HG02884 (cell line): ENCODE measurements around the gene PLAAT3.
"Not testable (repeated sequence)": the region's sequence is repeated elsewhere in the genome, so short reads cannot be mapped to it uniquely, and the experiment has no call there.

Experiments used
- ATAC-seq: cut with Tn5 transposase; IDR thresholded peaks from one replicate; pipeline ENCODE4 v1.9.1; 2021; ENCODE audit warnings: mild to moderate bottlenecking, moderate library complexity; ENCODE audit not compliant: unreplicated experiment

Gene PLAAT3

GRCh38 chr11:63614136-63614671, at the start of gene PLAAT3:
TSS of gene PLAAT3 (minus strand) at chr11:63614433. CDS start at chr11:63614014, 419 bp downstream.
- ATAC-seq: no peak

DNA sequence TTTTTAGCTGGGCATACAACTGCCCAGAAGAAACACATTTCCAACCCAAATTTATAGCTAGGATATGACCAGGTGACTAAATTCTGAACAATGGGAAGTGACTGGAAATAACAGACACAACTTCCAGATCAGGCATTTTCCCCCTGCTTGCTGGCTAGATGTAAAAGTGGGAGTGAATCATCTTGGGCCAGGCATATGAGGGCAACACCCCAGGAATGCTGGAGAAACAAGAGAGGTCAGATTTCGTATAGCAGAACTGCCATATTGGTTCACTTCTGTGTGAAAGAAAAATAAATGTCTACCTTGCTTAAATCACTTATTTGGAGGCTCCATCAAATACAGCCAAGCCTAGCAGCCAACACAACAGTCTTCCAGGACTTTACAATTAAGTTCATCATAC, 49.6 kb upstream of the PLAAT3 start:
- ATAC-seq: no peak

DNA sequence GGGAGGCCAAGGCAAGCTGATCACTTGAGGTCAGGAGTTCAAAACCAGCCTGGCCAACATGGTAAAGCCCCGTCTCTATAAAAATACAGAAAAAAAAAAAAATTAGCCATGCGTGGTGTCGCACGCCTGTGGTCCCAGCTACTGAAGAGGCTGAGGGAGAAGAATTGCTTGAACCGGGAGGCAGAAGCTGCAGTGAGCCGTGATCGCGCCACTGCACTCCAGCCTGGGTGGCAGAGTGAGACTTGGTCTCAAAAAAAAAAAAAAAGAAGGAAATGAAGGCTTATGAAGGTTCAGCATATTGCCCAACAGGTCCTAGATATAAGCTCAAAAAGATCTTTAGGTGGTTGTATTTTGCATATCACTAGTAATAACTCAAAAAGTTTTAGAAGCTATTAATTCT, 46.7 kb upstream of the PLAAT3 start:
- ATAC-seq: no peak

DNA sequence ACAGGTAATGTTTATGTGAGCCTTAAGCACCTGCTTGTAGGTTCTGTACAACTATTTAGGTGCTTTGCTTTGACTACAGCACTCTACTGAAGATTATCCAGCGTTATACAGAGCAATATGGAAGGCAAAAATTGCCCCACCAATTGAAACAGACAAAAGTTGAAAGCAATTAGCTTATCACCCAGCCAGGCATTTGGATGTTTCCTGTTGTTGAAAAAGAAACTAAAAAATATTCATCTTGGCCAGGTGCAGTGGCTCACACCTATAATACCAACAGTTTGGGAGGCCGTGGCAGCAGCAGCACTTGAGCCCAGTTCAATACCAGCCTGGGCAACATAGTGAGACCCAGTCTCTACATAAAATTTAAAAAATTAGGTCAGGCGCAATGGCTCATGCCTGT, 38.4 kb upstream of the PLAAT3 start:
- no peak for ATAC-seq

DNA sequence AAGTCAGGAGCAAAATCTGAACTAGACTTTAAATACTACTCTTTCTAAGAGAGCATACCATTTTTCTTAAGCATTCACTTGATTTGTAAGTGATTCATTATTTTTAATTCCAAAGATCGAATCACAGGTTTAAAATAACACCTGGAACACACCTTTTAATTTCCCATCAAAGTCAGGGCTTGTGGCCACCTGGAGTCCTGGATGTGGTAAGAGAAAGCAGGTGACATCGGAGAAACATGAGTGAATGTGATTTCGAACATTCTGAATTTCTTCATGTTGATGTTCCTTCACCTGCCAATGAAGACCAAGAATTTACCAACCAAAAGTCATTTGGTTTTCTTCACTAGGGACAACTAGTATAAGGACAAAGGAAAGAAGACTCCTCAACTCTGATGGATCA, 29.0 kb upstream of the PLAAT3 start:
- ATAC-seq: no peak

DNA sequence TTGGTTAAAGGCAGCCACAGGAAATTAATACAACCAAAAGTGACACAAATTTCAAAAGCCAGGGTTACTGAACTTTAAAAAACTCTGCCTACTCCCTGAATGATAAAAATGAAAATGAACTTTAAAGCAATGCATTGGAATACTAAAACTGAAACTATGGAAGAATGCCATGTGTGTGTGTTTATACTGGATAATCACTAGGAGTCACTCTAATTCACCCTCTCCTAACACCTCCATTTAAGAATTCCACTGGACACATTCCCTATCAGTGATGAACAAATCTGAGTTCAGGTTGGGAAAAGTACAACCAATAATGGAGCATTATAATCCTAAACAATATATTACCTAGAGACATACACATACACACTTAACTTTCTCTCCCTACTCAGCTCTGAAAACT, 27.5 kb upstream of the PLAAT3 start:
- no peak for ATAC-seq

DNA sequence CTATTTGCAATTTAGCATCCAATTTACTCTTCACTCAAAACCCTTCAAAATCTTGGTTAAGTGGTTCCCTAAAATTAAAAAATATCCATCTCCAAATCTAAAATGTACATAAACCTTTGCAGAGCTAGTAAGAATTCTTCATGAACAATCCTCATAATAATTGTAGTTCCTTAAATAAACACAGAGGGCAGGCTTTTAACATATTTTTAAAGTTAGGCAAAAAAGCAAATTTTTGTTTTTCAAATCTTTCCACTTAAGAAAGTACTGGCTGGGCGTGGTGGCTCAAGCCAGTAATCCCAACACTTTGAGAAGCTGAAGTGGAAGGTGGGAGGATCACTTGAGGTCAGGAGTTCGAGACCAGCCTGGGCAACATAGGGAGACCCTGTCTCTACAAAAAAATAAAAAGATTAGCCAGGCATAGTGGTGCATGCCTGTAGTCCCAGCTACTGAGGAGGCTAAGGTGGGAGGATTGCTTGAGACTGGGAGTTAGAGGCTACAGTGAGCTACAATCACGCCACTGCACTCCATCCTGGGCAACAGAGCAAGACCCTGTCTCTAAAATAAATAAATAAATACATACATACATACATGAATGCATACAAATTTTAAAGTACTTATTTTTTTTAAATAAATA, 25.1 kb upstream of the PLAAT3 start:
- ATAC-seq: no peak

GRCh38 chr11:63638436-63638835, 24.2 kb upstream of the PLAAT3 start:
- not testable (repeated sequence) for ATAC-seq

DNA sequence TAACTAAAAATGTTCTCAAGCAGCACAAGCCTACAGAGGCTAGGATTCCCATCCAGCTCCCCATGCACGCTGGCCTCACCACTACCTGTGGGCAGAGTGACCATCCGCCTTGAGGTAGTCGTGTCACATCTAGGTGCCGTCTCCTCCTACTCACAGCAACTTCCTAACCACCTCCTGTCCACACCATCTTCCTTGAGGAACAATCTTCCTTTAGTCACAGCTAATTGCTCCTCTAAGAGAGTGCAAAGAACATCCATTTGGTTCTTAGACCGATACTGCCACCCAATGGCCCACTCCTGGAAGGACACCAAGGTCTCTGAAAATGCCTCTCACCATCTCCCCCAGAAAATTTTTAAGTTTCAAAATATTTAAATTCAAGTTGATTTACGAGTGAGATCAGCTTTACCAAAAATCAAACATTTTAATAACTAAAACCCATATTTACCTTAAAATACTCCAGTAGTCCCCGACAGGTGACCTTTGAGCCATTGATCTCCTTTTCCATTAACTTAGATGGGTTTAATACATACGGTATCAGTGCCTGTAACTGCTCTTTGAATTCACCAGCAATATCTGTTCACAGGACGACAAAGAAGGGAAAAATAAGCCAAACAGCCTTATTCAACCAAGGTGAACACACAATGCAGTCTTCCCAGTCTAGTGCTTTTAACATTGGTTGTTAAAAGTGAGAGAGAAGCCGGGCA, 21.7 kb upstream of the PLAAT3 start:
- no peak for ATAC-seq

DNA sequence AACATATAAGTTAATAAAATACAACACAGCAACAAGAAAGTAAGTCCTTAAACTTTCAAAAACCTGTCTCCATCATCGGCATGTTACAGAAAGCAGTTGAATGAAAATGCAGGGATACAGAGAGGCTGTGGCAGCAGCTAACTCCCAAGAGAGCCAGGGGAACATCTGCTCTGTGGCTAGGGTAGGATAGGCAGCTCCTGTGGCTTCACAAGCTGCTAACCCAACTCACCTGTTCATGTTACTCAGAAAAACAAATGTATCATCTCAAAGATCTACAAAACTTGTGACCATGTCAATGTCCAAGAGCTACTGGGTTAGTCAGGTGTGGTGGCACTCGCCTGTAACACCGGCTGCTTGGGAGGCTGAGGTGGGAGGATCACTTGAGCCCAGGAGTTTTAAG, 15.2 kb upstream of the PLAAT3 start:
- ATAC-seq: no peak

DNA sequence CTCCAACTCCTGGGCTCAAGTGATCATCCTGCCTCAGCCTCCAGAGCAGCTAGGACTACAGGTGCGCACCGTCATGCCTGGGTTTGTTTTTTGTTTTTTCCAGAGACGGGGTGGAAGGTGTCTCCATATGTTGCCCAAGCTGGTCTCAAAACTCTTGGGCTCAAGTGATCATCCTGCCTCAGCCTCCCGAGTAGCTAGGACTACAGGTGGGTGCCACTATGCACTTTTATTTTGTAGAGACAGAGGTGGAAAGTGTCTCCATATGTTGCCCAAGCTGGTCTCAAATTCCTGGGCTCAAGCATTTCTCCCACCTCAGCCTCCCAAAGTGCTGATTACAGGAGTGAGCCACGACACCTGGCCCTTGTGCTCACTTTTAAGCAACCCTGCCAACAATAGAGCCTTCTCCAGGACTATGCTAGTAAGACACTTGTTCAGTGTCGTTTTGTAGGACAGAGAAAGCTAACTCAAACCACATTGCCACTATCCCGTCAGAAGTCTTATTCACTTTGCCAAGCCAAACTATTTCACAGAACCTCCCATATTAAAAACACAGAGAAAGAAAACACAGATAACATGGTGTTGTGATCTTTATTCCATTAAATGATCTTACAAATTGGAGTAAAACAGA, 9.4 kb upstream of the PLAAT3 start:
- no peak for ATAC-seq

DNA sequence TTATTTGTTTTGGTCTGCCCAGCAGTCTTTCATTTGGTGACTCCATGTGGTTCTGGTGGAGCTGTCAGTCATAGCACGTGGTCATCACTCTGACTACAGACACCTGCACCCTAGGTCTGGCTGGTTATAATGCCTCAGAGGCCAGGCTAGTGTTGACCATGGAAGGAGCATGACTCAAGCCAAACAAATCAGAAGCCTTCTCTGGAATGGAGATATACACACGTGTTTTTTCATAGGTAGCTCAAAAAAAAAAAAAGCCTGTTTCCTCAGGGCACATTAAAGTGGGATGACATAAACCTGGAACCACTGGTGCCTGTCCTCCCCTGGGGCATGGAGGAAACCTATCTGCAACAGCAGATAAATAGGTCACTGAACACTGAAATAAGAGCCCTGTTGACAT, 8.1 kb upstream of the PLAAT3 start:
- no peak for ATAC-seq

GRCh38 chr11:63621071-63621470, 6.8 kb upstream of the PLAAT3 start:
- no peak for ATAC-seq

GRCh38 chr11:63619967-63620366, 5.7 kb upstream of the PLAAT3 start:
- ATAC-seq: no peak

DNA sequence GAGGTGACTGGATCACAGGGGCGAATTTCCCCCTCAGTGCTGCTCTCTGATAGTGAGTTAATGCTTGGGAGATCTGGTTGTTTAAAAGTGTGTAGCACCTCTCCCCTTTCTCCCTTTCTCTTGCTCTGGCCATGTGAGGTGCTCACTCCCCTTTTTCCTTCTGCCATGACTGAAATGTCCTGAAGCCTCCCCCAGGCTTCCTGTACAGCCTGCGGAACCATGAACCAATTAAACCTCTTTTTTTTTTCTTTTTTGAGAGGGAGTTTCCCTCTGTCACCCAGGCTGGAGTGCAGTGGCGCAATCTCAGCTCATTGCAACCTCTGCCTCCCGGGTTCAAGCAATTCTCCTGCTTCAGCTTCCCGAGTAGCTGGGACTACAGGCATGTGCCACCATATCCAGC, 3.5 kb upstream of the PLAAT3 start:
- not testable (repeated sequence) for ATAC-seq

DNA sequence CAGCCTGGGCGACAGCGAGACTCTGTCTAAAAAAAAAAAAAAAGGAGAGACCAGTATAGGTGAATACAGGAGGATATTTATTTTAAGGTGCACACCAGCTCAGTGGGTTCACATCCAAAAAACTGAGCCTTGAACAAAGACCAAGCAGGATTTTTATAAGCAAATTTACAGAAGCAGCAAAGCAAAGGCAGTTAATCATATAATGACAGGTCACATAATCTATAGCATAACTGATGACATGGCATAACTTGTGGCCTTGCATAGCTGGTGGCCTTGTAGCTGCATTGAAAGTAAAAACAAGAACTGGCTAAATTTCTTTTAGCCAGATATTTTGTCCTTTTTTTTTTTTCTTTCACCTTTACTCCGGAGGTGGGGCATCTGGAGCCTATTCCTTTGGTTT, 2.7 kb upstream of the PLAAT3 start:
- ATAC-seq: no peak

DNA sequence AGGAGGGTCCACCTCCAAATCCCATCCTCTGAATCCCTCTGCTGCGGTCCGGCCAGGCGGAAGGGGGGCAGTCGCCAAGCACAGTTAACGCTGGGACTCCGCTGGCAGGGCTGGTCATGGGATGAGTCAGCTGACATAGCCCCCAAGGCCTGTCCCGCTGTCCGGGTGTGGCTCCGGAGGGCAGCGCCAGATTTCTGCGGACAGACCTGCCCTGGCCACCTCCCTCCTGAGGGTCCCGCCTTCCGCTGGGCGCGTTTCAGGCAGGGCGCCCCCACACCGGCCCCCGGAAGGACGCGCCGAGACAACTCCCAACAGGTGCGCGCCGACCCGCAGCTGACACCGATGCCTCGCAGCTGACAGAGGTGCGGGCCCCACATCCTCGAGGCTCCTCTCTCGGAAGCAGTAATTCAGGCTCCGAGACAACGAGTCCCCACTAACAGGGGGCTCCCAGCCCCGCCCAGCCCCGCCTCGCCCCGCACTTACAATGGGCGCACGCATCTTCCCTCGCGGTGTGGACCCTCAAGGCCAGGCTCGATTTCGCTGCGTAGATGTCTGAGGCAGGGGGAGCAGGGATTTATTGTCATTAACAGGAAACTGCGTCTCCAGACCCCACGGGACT, 607 bp downstream of the PLAAT3 start:
- ATAC-seq: no peak

DNA sequence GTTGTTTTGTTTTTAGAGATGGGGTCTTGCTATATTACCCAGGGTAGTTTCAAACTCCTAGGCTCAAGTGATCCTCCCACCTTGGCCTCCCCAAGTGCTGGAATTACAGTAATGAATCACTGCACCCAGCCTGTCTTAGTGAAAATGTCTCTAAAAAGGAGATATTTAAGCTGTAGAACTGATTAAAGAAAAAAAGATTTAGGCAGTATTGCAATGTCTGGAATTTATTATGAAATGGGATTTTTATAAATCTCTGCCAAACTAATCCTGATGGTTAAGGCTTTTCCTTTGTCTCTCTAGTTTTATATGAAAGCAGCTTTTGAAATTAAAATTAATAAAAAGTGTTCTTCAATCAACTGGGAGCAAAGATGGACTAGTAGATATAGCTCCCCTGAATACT, 2.1 kb downstream of the PLAAT3 start:
- ATAC-seq: no peak

DNA sequence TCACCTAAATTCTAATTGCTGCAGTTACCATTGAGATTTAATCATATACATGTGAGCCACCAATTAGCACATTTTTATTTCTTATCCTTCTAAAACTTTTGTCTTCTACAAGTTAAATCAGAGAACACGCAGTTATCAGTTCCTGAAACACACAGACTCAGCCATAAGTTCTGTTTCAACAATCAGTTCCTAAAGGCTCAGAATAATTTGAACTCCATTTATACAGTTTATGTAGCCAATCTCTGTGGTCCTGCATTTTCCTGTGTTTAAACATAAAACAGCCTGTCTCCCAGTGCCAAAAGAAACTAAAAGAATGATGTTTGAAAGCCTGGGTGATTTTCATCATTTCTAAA, 2.9 kb downstream of the PLAAT3 start:
- no peak for ATAC-seq

DNA sequence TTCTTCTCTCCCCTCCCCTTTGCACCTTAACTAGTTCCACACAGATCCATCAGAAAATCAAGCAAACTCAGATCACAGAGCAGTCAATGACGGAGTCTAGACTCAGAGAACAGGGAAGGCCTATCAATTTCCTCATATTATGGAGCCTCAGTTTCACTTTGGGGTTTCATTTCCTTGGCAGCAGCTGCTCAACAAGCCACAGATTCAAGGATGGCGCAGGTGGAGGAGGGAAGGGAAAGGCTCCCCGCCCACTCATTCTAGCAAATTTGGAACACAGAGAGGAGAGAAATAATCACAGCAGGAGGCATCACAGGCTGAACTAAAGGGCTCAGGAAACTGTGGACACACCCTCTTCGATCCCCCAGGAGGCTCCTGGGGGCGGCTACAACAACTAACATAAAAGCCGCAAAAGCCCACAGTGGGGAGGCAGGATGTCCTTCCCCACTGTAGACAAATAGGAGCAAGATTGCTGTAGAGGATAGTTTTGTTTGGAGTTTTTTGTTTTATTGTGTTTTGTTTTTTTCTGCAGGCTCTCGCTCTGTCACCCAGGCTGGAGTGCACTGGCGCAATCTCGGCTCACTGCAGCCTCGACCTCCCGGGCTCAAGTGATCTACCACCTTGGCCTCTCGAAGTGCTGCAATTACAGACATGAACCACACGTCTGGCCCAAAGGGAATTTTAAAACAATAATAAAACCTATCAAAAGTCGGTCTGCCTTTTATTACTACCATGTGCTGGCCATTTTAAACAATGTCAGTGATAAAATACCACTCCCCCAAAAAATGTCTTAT, 3.4 kb downstream of the PLAAT3 start:
- ATAC-seq: no peak

DNA sequence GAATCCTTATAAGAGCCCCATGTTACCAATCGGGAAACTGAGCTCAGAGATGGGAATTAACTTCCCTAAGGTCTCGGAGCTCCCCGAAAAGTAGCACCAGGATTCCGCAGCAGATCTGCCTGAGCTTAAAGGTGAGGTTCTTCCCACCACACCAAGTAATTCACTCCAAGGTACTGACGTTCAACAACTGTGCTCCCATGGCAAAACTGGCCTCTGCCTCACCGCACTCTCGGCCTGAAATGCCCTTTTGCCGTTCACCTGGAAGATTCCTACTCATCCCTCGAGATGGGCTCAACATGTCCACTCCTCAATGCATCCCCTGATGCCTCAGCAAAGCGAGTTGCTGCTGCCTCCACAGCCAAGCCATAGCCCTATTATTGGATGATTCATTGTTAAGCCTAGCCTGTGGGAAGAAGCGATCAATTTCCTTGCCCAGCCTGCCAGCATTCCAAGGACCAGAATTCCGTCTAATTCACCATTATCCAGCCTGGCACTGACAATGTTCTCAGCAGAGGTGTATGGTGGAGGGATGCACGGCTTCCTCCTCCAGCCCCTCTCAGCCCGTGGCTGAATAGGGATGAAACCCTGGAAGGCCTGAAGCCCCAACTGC, 4.2 kb downstream of the PLAAT3 start:
- no peak for ATAC-seq
